HEK293 (cell line): ENCODE data around the gene LITAFD.

Source experiments
- CTCF ChIA-PET: fragments of 350-600 bp; formaldehyde crosslinking; extraction: SDS; loops from one replicate; lab custom pipeline; 2021; ENCODE audit warnings: antibody characterized with exemption; lab: Yijun Ruan, JAX
- POLR2A ChIA-PET: fragments of 300-600 bp; formaldehyde crosslinking; extraction: SDS; loops from one replicate; lab custom pipeline; 2020; ENCODE audit warnings: antibody characterized with exemption, inconsistent platforms; lab: Yijun Ruan, JAX
- H3K27ac ChIP-seq: fragments of 200-500 bp; sonication (Bioruptor generic); 2 replicates; pipeline ENCODE4 v1.5.1; 2014; ENCODE audit warnings: low read depth, low read length, control low read depth, inconsistent platforms; ENCODE audit errors: extremely low read depth
- H3K36me3 ChIP-seq, 2 experiments: fragments of 200-500 bp in 1 of 2; sonication (Bioruptor generic) in 1 of 2; 1 replicate in 1 of 2; 2 replicates in 1 of 2; pipeline ENCODE4 v1.5.1; 2014 to 2017; ENCODE audit warnings: inconsistent platforms in 2 of 2, low read length in 2 of 2; ENCODE audit not compliant: control insufficient read depth in 2 of 2, insufficient read depth in 1 of 2
- H3K4me1 ChIP-seq: fragments of 200-500 bp; sonication (Bioruptor generic); 2 replicates; pipeline ENCODE4 v1.5.1; 2014; ENCODE audit warnings: mild to moderate bottlenecking, low read length, inconsistent platforms; ENCODE audit not compliant: control insufficient read depth, insufficient read depth
- H3K4me3 ChIP-seq: 2 replicates; pipeline ENCODE4 v1.5.1; 2011; ENCODE audit warnings: low read depth, mild to moderate bottlenecking, control low read depth, low read length, moderate library complexity
- H3K9me3 ChIP-seq: fragments of 200-500 bp; sonication (Bioruptor generic); 2 replicates; pipeline ENCODE4 v1.5.1; 2014; ENCODE audit warnings: low read depth, low read length, inconsistent platforms; ENCODE audit not compliant: control insufficient read depth, insufficient read depth
- EGR2 ChIP-seq: fragments of 450-650 bp; formaldehyde crosslinking; IDR thresholded peaks from 2 replicates; pipeline ENCODE4 v1.5.1; 2016; ENCODE audit warnings: low read depth, missing biosample characterization, missing genetic modification characterization
- GLIS1 ChIP-seq: fragments of 450-650 bp; formaldehyde crosslinking; IDR thresholded peaks from 2 replicates; pipeline ENCODE4 v1.5.1; 2016; ENCODE audit warnings: missing biosample characterization, missing genetic modification characterization
- HOXA7 ChIP-seq: sonication (generic); formaldehyde crosslinking; IDR thresholded peaks from 2 replicates; pipeline ENCODE4 v1.8.1; 2022; ENCODE audit warnings: missing genetic modification reagents, borderline replicate concordance
- YY2 ChIP-seq: fragments of 450-650 bp; formaldehyde crosslinking; IDR thresholded peaks from 2 replicates; pipeline ENCODE4 v1.5.1; 2016; ENCODE audit warnings: missing biosample characterization, missing genetic modification characterization
- ZBTB17 ChIP-seq: fragments of 450-650 bp; formaldehyde crosslinking; IDR thresholded peaks from 2 replicates; pipeline ENCODE4 v1.5.1; 2016; ENCODE audit warnings: missing biosample characterization, missing genetic modification characterization
- ZFHX2 ChIP-seq: fragments of 450-650 bp; formaldehyde crosslinking; conservative IDR thresholded peaks from 2 replicates; pipeline ENCODE4 v1.5.1; 2016; ENCODE audit warnings: missing biosample characterization, missing genetic modification characterization
- ZFP69B ChIP-seq: fragments of 450-650 bp; formaldehyde crosslinking; IDR thresholded peaks from 2 replicates; pipeline ENCODE4 v1.5.1; 2016; ENCODE audit warnings: missing biosample characterization, missing genetic modification characterization
- ZNF112 ChIP-seq: fragments of 450-650 bp; formaldehyde crosslinking; IDR thresholded peaks from 2 replicates; pipeline ENCODE4 v1.5.0; 2017; ENCODE audit warnings: missing biosample characterization, missing genetic modification characterization
- ZNF114 ChIP-seq: fragments of 450-650 bp; formaldehyde crosslinking; IDR thresholded peaks from 2 replicates; pipeline ENCODE4 v1.5.0; 2017; ENCODE audit warnings: missing biosample characterization, missing genetic modification characterization
- ZNF157 ChIP-seq: fragments of 450-650 bp; formaldehyde crosslinking; IDR thresholded peaks from 2 replicates; pipeline ENCODE4 v1.5.1; 2016; ENCODE audit warnings: missing biosample characterization, missing genetic modification characterization
- ZNF174 ChIP-seq: fragments of 450-650 bp; formaldehyde crosslinking; IDR thresholded peaks from 2 replicates; pipeline ENCODE4 v1.5.0; 2017; ENCODE audit warnings: missing biosample characterization, mild to moderate bottlenecking, missing genetic modification characterization
- ZNF311 ChIP-seq: fragments of 450-650 bp; formaldehyde crosslinking; IDR thresholded peaks from 2 replicates; pipeline ENCODE4 v1.5.1; 2017; ENCODE audit warnings: missing biosample characterization, missing genetic modification characterization, borderline replicate concordance
- ZNF426 ChIP-seq: fragments of 450-650 bp; formaldehyde crosslinking; IDR thresholded peaks from 2 replicates; pipeline ENCODE4 v1.5.1; 2017; ENCODE audit warnings: missing biosample characterization, missing genetic modification characterization, mild to moderate bottlenecking, inconsistent platforms, moderate library complexity
- ZNF501 ChIP-seq: fragments of 450-650 bp; formaldehyde crosslinking; IDR thresholded peaks from 2 replicates; pipeline ENCODE4 v1.5.1; 2016; ENCODE audit warnings: missing biosample characterization, missing genetic modification characterization
- ZNF530 ChIP-seq: fragments of 450-650 bp; formaldehyde crosslinking; IDR thresholded peaks from 2 replicates; pipeline ENCODE4 v1.5.1; 2016; ENCODE audit warnings: low read depth, missing biosample characterization, missing genetic modification characterization
- ZNF555 ChIP-seq: fragments of 450-650 bp; formaldehyde crosslinking; conservative IDR thresholded peaks from 2 replicates; pipeline ENCODE4 v1.5.1; 2017; ENCODE audit warnings: missing biosample characterization, mild to moderate bottlenecking, missing genetic modification characterization, inconsistent platforms
- ZNF558 ChIP-seq: fragments of 450-650 bp; formaldehyde crosslinking; IDR thresholded peaks from 2 replicates; pipeline ENCODE4 v1.5.1; 2016; ENCODE audit warnings: missing biosample characterization, missing genetic modification characterization
- TF ChIP-seq, protein P1 (sequence below): fragments of 450-650 bp; formaldehyde crosslinking; IDR thresholded peaks from 2 replicates; pipeline ENCODE4 v1.5.1; 2016; ENCODE audit warnings: missing biosample characterization, missing genetic modification characterization, low read depth
- TF ChIP-seq, protein P2 (sequence below): fragments of 450-650 bp; formaldehyde crosslinking; IDR thresholded peaks from 2 replicates; pipeline ENCODE4 v1.5.1; 2016; ENCODE audit warnings: missing biosample characterization, missing genetic modification characterization
- TF ChIP-seq, protein P3 (sequence below): fragments of 450-650 bp; formaldehyde crosslinking; IDR thresholded peaks from 2 replicates; pipeline ENCODE4 v1.5.1; 2016; ENCODE audit warnings: missing biosample characterization, missing genetic modification characterization
- TF ChIP-seq, protein P4 (sequence below): fragments of 450-650 bp; formaldehyde crosslinking; conservative IDR thresholded peaks from 2 replicates; pipeline ENCODE4 v1.5.1; 2016; ENCODE audit warnings: low read depth, missing biosample characterization, missing genetic modification characterization
- TF ChIP-seq, protein P5 (sequence below): fragments of 450-650 bp; formaldehyde crosslinking; IDR thresholded peaks from 2 replicates; pipeline ENCODE4 v1.5.1; 2016; ENCODE audit warnings: missing biosample characterization, missing genetic modification characterization

Gene LITAFD

DNA sequence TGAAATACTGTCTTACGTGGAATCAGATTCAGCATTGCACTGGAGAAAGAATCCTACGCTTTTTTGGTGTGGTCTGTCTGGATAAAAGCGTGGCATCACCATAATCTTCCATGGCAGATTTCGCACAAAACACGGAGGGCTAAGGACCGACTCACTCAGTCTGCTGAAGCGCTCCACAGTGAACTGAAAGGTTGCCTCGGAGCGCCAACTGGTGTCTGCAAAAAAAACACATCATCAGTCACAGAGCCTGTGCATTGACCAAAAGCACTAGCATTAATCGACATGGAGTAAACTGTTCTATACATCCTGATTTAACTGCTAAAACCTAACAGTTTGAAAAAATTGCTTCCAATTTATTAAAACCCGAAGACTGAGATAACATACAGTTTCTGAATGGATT lies 41.0 kb downstream of the LITAFD start:
- ChIA-PET POLR2A (no interaction called here), CTCF (no interaction called here)
- TF ChIP-seq ZNF558 (tag by site-specific recombination) (no peak), ZFHX2 (tag by site-specific recombination) (no peak), ZNF112 (tag by site-specific recombination) (no peak), ZNF530 (tag by site-specific recombination) (no peak), ZBTB17 (tag by site-specific recombination) (no peak), YY2 (tag by site-specific recombination) (no peak)
- TF ChIP-seq, protein P1, sequence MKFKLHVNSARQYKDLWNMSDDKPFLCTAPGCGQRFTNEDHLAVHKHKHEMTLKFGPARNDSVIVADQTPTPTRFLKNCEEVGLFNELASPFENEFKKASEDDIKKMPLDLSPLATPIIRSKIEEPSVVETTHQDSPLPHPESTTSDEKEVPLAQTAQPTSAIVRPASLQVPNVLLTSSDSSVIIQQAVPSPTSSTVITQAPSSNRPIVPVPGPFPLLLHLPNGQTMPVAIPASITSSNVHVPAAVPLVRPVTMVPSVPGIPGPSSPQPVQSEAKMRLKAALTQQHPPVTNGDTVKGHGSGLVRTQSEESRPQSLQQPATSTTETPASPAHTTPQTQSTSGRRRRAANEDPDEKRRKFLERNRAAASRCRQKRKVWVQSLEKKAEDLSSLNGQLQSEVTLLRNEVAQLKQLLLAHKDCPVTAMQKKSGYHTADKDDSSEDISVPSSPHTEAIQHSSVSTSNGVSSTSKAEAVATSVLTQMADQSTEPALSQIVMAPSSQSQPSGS: no peak
- Histone ChIP-seq H3K9me3 (no peaks in the 10 kb centered on the region), H3K36me3 (peaks cover 25 to 88% of the 10 kb centered on the region in 2 experiments; a peak in 2 of 3 replicates), H3K4me1 (no peaks in the 10 kb centered on the region), H3K27ac (no peak overlapping the region), H3K4me3 (no peak overlapping the region)

DNA sequence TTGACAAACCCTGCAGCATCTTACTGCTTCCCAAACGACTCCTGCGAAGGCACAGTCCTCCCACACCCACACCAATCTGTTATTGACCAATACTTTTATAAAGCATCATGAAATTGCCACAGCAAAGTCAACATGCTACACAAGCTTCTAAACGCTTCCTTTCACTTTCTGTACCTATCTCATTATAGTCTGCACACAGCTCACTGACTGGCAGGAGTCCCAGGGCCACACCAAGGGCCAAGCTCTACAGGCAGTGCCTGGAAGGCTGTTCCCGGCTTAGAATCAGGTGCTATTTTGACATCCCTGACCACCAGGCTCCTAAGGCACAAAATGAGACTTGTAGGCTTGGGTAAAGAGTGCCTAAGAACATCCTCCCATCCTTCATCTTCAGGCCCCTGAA lies 42.1 kb downstream of the LITAFD start:
- TF ChIP-seq ZNF157 (no peak), ZFP69B (tag by site-specific recombination) (no peak), ZNF114 (no peak), ZNF311 (tag by site-specific recombination) (no peak), ZNF174 (tag by site-specific recombination) (no peak), ZNF555 (tag by site-specific recombination) (no peak), ZNF426 (no peak), GLIS1 (tag by site-specific recombination) (no peak), ZNF530 (tag by site-specific recombination) (no peak), ZNF501 (tag by site-specific recombination) (no peak), HOXA7 (CRISPR knock-in tag) (no peak), EGR2 (tag by site-specific recombination) (no peak)
- TF ChIP-seq, protein P2, sequence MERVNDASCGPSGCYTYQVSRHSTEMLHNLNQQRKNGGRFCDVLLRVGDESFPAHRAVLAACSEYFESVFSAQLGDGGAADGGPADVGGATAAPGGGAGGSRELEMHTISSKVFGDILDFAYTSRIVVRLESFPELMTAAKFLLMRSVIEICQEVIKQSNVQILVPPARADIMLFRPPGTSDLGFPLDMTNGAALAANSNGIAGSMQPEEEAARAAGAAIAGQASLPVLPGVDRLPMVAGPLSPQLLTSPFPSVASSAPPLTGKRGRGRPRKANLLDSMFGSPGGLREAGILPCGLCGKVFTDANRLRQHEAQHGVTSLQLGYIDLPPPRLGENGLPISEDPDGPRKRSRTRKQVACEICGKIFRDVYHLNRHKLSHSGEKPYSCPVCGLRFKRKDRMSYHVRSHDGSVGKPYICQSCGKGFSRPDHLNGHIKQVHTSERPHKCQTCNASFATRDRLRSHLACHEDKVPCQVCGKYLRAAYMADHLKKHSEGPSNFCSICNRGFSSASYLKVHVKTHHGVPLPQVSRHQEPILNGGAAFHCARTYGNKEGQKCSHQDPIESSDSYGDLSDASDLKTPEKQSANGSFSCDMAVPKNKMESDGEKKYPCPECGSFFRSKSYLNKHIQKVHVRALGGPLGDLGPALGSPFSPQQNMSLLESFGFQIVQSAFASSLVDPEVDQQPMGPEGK (tag by site-specific recombination): no peak
- TF ChIP-seq, protein P3, sequence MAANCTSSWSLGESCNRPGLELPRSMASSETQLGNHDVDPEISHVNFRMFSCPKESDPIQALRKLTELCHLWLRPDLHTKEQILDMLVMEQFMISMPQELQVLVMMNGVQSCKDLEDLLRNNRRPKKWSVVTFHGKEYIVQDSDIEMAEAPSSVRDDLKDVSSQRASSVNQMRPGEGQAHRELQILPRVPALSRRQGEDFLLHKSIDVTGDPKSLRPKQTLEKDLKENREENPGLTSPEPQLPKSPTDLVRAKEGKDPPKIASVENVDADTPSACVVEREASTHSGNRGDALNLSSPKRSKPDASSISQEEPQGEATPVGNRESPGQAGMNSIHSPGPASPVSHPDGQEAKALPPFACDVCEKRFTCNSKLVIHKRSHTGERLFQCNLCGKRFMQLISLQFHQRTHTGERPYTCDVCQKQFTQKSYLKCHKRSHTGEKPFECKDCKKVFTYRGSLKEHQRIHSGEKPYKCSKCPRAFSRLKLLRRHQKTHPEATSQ (tag by site-specific recombination): no peak
- TF ChIP-seq, protein P4, sequence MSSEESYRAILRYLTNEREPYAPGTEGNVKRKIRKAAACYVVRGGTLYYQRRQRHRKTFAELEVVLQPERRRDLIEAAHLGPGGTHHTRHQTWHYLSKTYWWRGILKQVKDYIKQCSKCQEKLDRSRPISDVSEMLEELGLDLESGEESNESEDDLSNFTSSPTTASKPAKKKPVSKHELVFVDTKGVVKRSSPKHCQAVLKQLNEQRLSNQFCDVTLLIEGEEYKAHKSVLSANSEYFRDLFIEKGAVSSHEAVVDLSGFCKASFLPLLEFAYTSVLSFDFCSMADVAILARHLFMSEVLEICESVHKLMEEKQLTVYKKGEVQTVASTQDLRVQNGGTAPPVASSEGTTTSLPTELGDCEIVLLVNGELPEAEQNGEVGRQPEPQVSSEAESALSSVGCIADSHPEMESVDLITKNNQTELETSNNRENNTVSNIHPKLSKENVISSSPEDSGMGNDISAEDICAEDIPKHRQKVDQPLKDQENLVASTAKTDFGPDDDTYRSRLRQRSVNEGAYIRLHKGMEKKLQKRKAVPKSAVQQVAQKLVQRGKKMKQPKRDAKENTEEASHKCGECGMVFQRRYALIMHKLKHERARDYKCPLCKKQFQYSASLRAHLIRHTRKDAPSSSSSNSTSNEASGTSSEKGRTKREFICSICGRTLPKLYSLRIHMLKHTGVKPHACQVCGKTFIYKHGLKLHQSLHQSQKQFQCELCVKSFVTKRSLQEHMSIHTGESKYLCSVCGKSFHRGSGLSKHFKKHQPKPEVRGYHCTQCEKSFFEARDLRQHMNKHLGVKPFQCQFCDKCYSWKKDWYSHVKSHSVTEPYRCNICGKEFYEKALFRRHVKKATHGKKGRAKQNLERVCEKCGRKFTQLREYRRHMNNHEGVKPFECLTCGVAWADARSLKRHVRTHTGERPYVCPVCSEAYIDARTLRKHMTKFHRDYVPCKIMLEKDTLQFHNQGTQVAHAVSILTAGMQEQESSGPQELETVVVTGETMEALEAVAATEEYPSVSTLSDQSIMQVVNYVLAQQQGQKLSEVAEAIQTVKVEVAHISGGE (tag by site-specific recombination): no peak
- TF ChIP-seq, protein P5, sequence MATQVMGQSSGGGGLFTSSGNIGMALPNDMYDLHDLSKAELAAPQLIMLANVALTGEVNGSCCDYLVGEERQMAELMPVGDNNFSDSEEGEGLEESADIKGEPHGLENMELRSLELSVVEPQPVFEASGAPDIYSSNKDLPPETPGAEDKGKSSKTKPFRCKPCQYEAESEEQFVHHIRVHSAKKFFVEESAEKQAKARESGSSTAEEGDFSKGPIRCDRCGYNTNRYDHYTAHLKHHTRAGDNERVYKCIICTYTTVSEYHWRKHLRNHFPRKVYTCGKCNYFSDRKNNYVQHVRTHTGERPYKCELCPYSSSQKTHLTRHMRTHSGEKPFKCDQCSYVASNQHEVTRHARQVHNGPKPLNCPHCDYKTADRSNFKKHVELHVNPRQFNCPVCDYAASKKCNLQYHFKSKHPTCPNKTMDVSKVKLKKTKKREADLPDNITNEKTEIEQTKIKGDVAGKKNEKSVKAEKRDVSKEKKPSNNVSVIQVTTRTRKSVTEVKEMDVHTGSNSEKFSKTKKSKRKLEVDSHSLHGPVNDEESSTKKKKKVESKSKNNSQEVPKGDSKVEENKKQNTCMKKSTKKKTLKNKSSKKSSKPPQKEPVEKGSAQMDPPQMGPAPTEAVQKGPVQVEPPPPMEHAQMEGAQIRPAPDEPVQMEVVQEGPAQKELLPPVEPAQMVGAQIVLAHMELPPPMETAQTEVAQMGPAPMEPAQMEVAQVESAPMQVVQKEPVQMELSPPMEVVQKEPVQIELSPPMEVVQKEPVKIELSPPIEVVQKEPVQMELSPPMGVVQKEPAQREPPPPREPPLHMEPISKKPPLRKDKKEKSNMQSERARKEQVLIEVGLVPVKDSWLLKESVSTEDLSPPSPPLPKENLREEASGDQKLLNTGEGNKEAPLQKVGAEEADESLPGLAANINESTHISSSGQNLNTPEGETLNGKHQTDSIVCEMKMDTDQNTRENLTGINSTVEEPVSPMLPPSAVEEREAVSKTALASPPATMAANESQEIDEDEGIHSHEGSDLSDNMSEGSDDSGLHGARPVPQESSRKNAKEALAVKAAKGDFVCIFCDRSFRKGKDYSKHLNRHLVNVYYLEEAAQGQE (tag by site-specific recombination): no peak
- H3K36me3 ChIP-seq: peaks cover 19 to 88% of the 10 kb centered on the region in 2 experiments; a peak in 2 of 3 replicates
- no peaks in the 10 kb centered on the region for H3K4me1 ChIP-seq
- ChIA-PET POLR2A (no interaction called here), CTCF (interaction anchor here (1.4 kb wide), 1 partner anchor 12 kb away, joined by 7 read pairs; no protein-coding TSS in a partner anchor)
- no peak overlapping the region for H3K4me3 ChIP-seq
- H3K9me3 ChIP-seq: no peaks in the 10 kb centered on the region
- H3K27ac ChIP-seq: no peak overlapping the region
